Measurements from ENCODE around the gene PTPRR.

The PTPRR gene

DNA sequence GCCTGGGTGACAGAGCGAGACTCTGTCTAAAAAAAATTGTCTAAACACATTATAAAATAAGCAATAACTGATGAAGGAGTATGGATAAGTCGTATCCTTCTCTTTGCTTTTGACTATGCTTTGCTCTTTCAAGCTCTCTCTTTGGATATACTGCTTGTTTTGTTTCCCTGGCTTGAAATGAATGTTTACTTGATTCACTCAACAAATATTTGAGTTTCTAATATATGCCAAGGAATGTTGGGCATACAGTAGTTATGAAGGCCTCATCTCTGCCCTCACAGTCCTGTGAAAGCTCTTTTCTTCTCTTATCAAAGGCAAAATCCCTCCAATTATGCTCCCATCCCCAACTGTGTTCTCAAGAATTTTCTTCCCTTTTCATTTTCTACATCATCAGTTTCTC is 123.5 kb downstream of the PTPRR start:
- DNase-seq (ENCODE audit: low spot score), result no peak

DNA sequence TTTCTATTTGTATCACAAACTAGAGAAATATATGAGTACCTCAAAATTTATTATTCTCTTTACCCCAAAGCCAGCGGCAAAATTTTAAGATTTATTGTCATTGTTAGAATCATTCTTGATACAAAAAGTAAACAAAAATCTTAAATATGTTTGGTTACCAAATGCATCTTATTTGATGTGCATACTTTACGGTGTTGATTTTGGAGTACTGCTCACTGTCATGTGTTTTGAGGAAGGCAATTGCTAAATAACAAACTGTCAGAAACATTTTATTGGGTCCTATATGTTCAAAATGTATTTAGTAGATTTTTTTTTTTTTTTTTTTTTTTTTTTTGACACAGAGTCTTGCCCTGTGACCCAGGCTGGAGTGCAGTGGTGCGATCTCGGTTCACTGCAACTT is 124.9 kb downstream of the PTPRR start:
- no peak for DNase-seq (ENCODE audit: low spot score)

- DNase-seq (ENCODE audit: low spot score), result no peak
These were observed 126.4 kb downstream of the PTPRR start for GRCh38 chr12:70794131-70794530.

- no peak for DNase-seq (ENCODE audit: low spot score)
These were observed 131.8 kb downstream of the PTPRR start for GRCh38 chr12:70788774-70789173.

- DNase-seq (ENCODE audit: low spot score), result no peak
These were observed 132.9 kb downstream of the PTPRR start for GRCh38 chr12:70787612-70788011.

- DNase-seq (ENCODE audit: low spot score), result no peak
These were observed 134.6 kb downstream of the PTPRR start for GRCh38 chr12:70785896-70786295.

DNA sequence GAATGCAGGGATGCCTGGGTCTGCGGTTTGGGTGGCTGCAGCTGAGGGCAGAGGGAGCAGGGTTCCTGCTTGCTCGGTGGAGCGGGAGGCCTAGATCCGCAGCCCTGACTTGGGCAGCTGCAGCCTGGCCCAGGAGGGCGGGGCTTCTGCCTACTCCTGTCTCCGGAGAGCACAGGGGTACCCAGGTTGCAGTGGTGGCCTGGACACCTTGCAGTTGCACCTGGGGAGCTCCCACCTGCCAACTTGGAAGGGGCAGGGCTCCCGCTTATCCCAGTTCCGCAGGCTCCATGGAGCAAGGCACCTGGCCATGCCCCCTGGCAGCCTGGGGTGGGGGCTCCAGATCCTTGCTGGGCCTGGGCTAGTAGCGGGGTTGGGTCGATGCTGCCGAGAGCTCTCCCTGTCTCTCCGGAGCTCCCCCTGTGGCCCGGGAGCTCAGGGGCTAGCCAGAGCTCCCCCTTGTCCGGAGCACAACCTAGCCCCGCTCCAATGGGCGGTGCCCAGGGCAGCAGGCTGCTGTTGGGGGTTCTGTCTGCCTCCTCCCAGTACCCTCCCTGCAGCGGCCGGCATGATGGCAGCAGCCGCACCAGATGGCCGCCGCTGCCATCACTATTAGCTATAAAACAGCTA is 136.4 kb downstream of the PTPRR start:
- DNase-seq (ENCODE audit: low spot score), result no peak

- DNase-seq (ENCODE audit: low spot score), result no peak
These were observed 137.1 kb downstream of the PTPRR start for GRCh38 chr12:70783455-70783854.

DNA sequence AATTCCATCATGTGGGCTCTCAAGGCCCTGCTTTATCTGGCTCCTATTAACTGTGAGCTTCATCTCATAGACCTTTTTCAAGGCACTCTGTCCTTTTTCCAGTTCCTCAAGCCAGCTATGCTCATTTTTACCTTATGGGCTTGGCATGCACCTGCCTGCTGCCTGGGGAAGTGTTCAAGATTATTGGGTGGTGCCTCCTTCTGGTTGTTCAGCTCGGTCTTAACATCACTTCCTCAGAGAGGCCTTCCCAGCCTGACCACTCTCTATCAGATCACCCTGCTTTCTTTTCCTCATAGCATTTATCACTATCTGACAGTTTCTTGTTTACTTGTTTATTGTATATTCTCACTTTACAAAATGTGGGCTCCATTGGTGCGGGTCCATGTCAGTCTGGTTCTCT is 141.3 kb downstream of the PTPRR start:
- DNase-seq (ENCODE audit: low spot score), result no peak

DNA sequence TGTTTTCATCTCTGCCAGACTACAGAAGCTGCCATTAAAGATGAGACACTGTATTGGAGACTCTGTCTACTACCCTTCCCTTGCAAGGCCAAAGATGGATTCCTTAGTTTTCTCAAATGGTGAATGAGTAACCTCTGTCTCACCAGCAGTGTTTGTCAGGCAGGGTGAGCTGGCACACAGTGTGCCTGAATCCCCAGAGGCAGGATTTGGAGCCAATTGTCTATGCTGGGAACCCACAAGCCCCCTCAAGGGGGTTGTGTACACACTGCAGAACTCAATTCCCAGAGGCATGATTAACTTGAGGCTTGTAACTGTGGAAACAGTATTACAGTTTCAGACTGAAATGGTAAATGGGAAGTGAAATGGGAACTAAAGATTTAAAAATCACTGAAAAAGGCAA is 146.5 kb downstream of the PTPRR start:
- DNase-seq (ENCODE audit: low spot score), result peak; percentile 4

- DNase-seq (ENCODE audit: low spot score), result no peak
These were observed 147.7 kb downstream of the PTPRR start for GRCh38 chr12:70772836-70773235.

GRCh38 chr12:70771581-70771980 is 149.0 kb downstream of the PTPRR start:
- DNase-seq (ENCODE audit: low spot score), result no peak

DNA sequence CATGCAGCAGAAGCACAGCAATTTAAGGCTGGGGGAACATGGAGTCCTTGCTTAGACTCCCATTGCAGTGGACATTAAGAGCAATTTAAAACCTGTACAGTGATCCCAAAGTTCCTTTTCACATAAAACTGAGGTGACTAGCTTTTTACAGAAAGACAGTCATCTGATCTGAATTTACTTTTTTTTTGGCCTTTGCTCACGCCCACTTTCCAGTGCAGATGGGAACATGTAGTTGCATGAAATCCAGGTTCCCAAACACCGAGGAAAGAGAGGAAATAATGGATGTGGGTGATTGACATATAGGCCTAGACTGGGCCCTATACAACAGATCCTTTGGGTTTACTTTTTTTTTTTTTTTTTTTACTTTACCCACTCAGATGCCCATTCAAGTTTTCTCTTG is 156.9 kb downstream of the PTPRR start:
- DNase-seq (ENCODE audit: low spot score), result no peak

DNA sequence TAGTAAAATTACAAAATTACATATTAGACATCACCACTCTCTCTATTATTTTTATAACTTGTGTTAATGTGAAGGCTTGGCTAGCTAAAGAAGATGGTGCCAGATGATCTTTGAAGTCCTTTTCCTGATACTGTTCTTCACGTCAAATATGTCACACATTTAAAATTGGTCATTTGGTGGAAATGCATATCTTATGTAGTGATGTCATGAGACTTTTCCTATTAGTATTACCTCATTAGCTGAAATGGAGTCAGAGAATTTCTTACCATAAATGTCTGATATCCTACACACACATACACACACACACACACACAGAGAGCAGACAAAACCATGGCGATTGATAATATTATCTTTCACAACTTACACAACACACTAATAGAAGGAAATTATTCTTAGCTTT is 158.5 kb downstream of the PTPRR start:
- no peak for DNase-seq (ENCODE audit: low spot score)

DNA sequence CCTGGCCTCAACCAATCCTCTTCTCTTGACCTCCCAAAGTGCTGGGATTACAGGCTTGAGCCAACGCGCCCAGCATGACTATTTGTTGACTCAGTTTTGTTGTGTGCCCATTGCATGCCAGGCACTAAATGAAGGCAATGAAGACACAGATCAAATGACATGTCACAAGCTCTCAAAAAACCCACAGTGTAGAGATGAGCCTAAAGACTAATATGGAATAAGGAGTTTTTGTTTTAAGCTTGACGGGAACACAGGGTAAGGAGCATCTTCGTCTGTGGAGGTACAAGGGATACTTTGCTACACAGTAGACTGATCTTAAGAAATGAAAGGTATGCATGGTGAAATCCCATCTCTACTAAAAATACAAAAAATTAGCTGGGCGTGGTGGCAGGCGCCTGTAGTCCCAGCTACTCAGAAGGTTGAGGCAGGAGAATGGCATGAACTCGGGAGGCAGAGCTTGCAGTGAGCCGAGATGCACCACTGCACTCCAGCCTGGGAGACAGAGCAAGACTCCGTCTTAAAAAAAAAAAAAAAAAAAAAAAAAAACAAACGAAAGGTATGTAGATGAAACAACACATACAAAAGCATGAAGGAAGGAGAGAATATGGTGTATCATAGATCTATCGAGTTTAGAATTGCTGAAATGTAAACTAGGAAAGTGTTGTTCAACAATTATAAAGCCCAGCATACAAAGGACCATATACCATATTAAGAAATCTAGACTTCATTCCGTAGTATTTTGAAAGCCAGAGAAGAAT is 161.2 kb downstream of the PTPRR start:
- DNase-seq (ENCODE audit: low spot score), result no peak

DNA sequence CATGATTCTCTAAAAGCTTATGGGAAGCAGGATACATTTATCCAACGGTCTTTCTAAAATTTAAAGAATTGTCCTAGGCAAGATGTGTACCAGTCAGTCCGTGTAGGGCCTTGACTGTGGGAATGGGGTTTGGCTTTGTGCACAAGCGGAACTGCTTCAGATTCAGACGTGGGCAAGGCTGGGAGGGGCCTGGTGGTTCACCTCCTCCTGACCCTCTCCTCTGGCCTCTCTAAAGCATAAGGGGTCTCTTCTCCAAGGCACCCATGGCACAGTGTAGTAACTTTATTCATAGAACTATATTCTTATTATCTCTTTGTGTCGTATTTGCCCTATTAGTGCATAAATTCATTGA is 162.1 kb downstream of the PTPRR start:
- DNase-seq (ENCODE audit: low spot score), result no peak

DNA sequence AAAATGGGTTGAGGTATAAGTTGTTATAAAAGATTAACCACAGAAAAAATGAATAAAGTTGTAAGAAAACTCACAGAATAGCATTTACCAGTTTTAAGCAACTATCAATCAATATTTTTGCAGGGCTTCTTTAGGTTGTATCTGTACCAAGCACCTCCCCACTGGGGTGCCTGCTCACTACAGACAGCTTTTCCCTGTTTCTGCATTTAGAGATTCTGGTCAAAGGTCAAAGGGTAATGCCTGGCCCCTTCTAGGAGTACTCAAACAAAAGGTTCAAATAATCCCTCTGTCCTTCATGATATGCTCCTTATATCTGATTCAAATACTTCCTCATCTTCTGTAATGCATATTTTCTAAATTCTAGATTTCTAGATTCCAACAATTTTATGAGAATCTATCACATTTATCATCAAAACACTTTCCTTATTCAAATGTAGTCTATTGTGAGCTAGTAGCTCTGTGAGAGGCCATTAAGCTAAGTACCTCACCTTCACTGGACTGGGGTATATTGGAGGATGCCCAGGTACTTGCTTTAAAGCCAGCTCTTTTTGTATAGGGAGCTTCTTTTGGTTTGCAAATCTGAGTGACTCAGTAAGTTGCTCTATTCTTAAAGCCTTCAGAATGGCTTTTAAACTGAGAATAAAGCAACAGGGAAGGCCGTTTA is 162.6 kb downstream of the PTPRR start:
- DNase-seq (ENCODE audit: low spot score), result no peak

DNA sequence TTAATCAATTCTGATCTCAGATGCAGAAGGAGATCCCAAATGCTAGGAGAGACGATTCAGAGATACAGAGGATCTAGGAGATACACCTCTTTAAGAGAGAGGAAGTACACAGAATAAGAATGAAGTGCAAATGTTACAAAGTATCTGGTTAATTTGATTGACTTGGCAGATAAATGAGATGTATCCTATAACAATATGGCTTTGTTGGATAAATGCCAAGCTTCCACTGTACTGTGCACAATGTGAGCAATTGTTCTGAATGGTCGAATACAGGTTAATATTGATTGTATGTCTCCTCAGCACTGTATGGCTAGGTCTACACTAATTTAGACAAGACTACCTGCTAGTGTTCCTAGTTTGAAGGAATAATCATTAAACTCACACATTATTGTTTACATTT is 163.7 kb downstream of the PTPRR start:
- DNase-seq (ENCODE audit: low spot score), result no peak

GRCh38 chr12:70756118-70756517 is 164.4 kb downstream of the PTPRR start:
- DNase-seq (ENCODE audit: low spot score), result peak; percentile 5

- DNase-seq (ENCODE audit: low spot score), result no peak
These were observed 166.2 kb downstream of the PTPRR start for GRCh38 chr12:70754330-70754741.

GRCh38 chr12:70752327-70752726 is 168.2 kb downstream of the PTPRR start:
- DNase-seq (ENCODE audit: low spot score), result no peak

DNA sequence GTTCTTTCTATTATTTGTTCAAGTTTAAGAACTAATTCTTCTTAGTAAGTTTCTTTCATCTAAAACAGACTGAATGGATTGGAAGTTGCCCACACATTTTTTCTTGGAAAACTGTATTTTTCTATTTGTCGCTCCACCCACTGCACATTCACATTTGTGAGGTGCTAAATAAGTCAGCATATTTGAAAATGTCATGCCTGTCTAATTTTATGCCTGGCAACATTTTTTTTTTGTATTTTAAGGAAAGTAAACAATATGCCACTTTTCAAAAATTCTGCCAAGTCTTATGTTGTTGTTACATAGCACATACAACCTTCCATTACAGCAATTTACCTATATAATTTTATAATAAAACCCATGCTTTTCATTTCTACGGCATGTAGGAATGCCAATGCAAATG is 170.6 kb downstream of the PTPRR start:
- no peak for DNase-seq (ENCODE audit: low spot score)

DNA sequence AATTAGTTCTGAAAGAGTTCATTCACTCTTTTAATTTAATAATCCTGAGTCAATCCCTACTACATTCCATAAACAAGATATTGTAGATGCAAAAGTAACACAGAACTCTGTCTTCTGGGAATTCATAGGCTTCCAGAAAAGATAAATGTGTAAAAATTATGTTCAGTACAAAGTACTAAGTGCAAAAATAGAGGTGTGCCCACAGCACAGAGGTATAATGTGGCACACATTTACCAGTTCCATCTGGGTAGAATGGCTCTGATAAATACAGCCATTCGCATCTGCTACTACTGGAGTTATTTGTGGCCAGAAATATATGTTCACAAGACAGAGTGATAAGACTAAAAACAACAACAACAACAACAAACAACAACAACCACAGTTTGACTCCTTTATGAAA is 171.7 kb downstream of the PTPRR start:
- DNase-seq (ENCODE audit: low spot score), result no peak

Data from AG08396 (cell line).